IMR-90 (cell line): Measurements from ENCODE around the gene OPTC. TPM values are rescaled to one million over a fixed set of nuclear protein-coding genes. Genes with fewer than 3 reads are reported as not detected.
A peak's percentile ranks its signal among the peaks of the same experiment; 100 is the strongest.

ENCODE experiments used
- ATAC-seq: fragments of 200-7000 bp; cut with Tn5 transposase; 2 replicates; pipeline ENCODE4 v1.9.1; 2020; ENCODE audit warnings: low read depth, mild to moderate bottlenecking, moderate library complexity
- BruUV-seq: library from RNA; stranded (reverse); fragments of 400-500 nt; replicated peaks from 2 replicates; lab custom pipeline; 2021; lab: Mats Ljungman, UMichigan
- CTCF ChIA-PET: fragments of 300-600 bp; formaldehyde crosslinking; extraction: SDS; loops from one replicate; lab custom pipeline; 2021; ENCODE audit warnings: antibody characterized with exemption; lab: Yijun Ruan, JAX
- POLR2A ChIA-PET: fragments of 300-600 bp; sonication (Branson Sonifier 250); formaldehyde crosslinking; loops from one replicate; lab custom pipeline; 2022; ENCODE audit warnings: antibody characterized with exemption; ENCODE audit not compliant: unreplicated experiment; lab: Charles Lee
- DNase-seq: peaks from one replicate; pipeline ENCODE4 v3.0.0; 2013
- H2AFZ ChIP-seq: replicated peaks from 2 replicates; pipeline ENCODE3; 2013; ENCODE audit warnings: low read length, mild to moderate bottlenecking; ENCODE audit not compliant: poor library complexity
- H2AK5ac ChIP-seq: 2 replicates; pipeline ENCODE4 v1.6.1; 2013; ENCODE audit warnings: low read depth, low read length, inconsistent platforms
- H2AK9ac ChIP-seq: replicated peaks from 2 replicates; pipeline ENCODE3; 2013; ENCODE audit warnings: mild to moderate bottlenecking, low read depth, low read length, moderate library complexity; ENCODE audit not compliant: poor library complexity
- H2BK120ac ChIP-seq: 2 replicates; pipeline ENCODE4 v1.6.1; 2013; ENCODE audit warnings: low read depth, low read length, inconsistent platforms
- H2BK15ac ChIP-seq: 3 replicates; pipeline ENCODE4 v1.6.1; 2013; ENCODE audit warnings: low read depth, low read length, inconsistent platforms
- H2BK20ac ChIP-seq: 2 replicates; pipeline ENCODE4 v1.6.1; 2013; ENCODE audit warnings: low read depth, mild to moderate bottlenecking, inconsistent platforms, low read length, moderate library complexity
- H2BK5ac ChIP-seq: 2 replicates; pipeline ENCODE4 v1.6.1; 2013; ENCODE audit warnings: mild to moderate bottlenecking, low read depth, low read length, inconsistent platforms; ENCODE audit not compliant: poor library complexity, severe bottlenecking
- H3K14ac ChIP-seq: replicated peaks from 2 replicates; pipeline ENCODE4 v1.6.1; 2013; ENCODE audit warnings: low read depth, low read length, inconsistent platforms
- H3K18ac ChIP-seq: 2 replicates; pipeline ENCODE4 v1.6.1; 2013; ENCODE audit warnings: low read depth, low read length, control low read depth
- H3K23ac ChIP-seq: 2 replicates; pipeline ENCODE4 v1.6.1; 2013; ENCODE audit warnings: low read depth, low read length, inconsistent platforms
- H3K27ac ChIP-seq: 2 replicates; pipeline ENCODE4 v1.5.1; 2013; ENCODE audit warnings: mild to moderate bottlenecking, control low read depth, low read length; ENCODE audit not compliant: insufficient read depth
- H3K27me3 ChIP-seq: 2 replicates; pipeline ENCODE4 v1.6.1; 2013; ENCODE audit warnings: low read length; ENCODE audit not compliant: control insufficient read depth, insufficient read depth
- H3K36me3 ChIP-seq: 2 replicates; pipeline ENCODE4 v1.6.1; 2013; ENCODE audit warnings: low read length, mixed read lengths; ENCODE audit not compliant: control insufficient read depth, insufficient read depth
- H3K4ac ChIP-seq: 2 replicates; pipeline ENCODE4 v1.6.1; 2013; ENCODE audit warnings: low read depth, low read length, inconsistent platforms
- H3K4me1 ChIP-seq: 2 replicates; pipeline ENCODE4 v1.6.1; 2013; ENCODE audit warnings: low read length, mixed read lengths; ENCODE audit not compliant: control insufficient read depth, insufficient read depth
- H3K4me2 ChIP-seq: 2 replicates; pipeline ENCODE4 v1.6.1; 2013; ENCODE audit warnings: low read depth, mild to moderate bottlenecking, control low read depth, low read length, moderate library complexity
- H3K4me3 ChIP-seq: 2 replicates; pipeline ENCODE4 v1.5.1; 2013; ENCODE audit warnings: low read depth, mild to moderate bottlenecking, control low read depth, low read length, moderate library complexity; ENCODE audit not compliant: insufficient read depth
- H3K56ac ChIP-seq: 2 replicates; pipeline ENCODE4 v1.6.1; 2013; ENCODE audit warnings: low read length, inconsistent platforms; ENCODE audit not compliant: insufficient read depth; ENCODE audit errors: extremely low read depth
- H3K79me1 ChIP-seq, 2 experiments: 2 replicates each; pipeline ENCODE4 v1.6.1; 2013; ENCODE audit warnings: low read length in 2 of 2, inconsistent platforms in 1 of 2, low read depth in 1 of 2
- H3K9ac ChIP-seq: 2 replicates; pipeline ENCODE4 v1.6.1; 2013; ENCODE audit warnings: low read depth, low read length, control low read depth
- H3K9me1 ChIP-seq: 2 replicates; pipeline ENCODE4 v1.6.1; 2013; ENCODE audit warnings: low read length, inconsistent platforms; ENCODE audit not compliant: insufficient read depth
- H3K9me3 ChIP-seq: 2 replicates; pipeline ENCODE4 v1.6.1; 2013; ENCODE audit warnings: low read length; ENCODE audit not compliant: control insufficient read depth, insufficient read depth
- H4K20me1 ChIP-seq: 2 replicates; pipeline ENCODE4 v1.6.1; 2013; ENCODE audit warnings: low read length, inconsistent platforms; ENCODE audit not compliant: insufficient read depth
- H4K5ac ChIP-seq: 2 replicates; pipeline ENCODE4 v1.6.1; 2013; ENCODE audit warnings: mild to moderate bottlenecking, low read depth, low read length, control low read depth
- H4K8ac ChIP-seq, 2 experiments: 2 replicates each; pipeline ENCODE4 v1.6.1; 2013; ENCODE audit warnings: low read depth in 2 of 2, low read length in 2 of 2, control low read depth in 1 of 2, inconsistent platforms in 1 of 2
- H4K91ac ChIP-seq: 2 replicates; pipeline ENCODE4 v1.6.1; 2013; ENCODE audit warnings: low read depth, low read length, inconsistent platforms; ENCODE audit not compliant: insufficient read depth
- CEBPB ChIP-seq: IDR thresholded peaks from 2 replicates; pipeline ENCODE4 v1.6.1; 2012; ENCODE audit warnings: low read depth, low read length, improper control_type of control experiment
- CHD1 ChIP-seq: IDR thresholded peaks from 2 replicates; pipeline ENCODE4 v1.6.1; 2012; ENCODE audit warnings: low read depth, low read length, improper control_type of control experiment
- MAFK ChIP-seq: IDR thresholded peaks from 2 replicates; pipeline ENCODE4 v1.6.1; 2012; ENCODE audit warnings: low read depth, low read length, improper control_type of control experiment
- USF2 ChIP-seq: fragments of 150-350 bp; IDR thresholded peaks from 2 replicates; pipeline ENCODE4 v1.6.1; 2017; ENCODE audit warnings: mild to moderate bottlenecking, antibody characterized with exemption, low read length, low read depth
- WGBS, 2 experiments: methylation state at CpG; one replicate each; pipeline versions ENCODE4 v1.1.5 to v1.1.7; 2013; ENCODE audit warnings: missing lambda C conversion rate in 2 of 2; ENCODE audit not compliant: insufficient read length in 1 of 2; ENCODE audit errors: extremely low coverage in 2 of 2; 5-methylcytosine and 5-hydroxymethylcytosine counted together
- dilution Hi-C: fragments of 300-500 bp; cut with HindIII; formaldehyde crosslinking; loops from one replicate; pipeline ENCODE4 v1.14.3; 2018; ENCODE audit warnings: low sequenced_read_pairs; ENCODE audit not compliant: unreplicated experiment
- in situ Hi-C: fragments of 300-500 bp; cut with MboI; formaldehyde crosslinking; loops from 3 replicates; pipeline ENCODE4 v1.14.3; 2019; ENCODE audit warnings: low sequenced_read_pairs, inconsistent platforms, mixed read lengths
- intact Hi-C: fragments of 100-400 bp; cut with micrococcal nuclease; formaldehyde crosslinking; loops from 2 replicates; pipeline ENCODE4 v1.10.0; 2022
- polyA plus RNA-seq, 3 experiments: library from polyadenylated mRNA; depleted of rRNA; stranded (reverse); fragments of >200 nt; gene quantifications; 2 replicates each; pipeline ENCODE4 v1.2.3, GENCODE V29; 2012; ENCODE audit warnings: low replicate concordance in 1 of 3
- total RNA-seq: library from RNA; depleted of rRNA; stranded (reverse); fragments of >200 nt; gene quantifications from 2 replicates; pipeline ENCODE4 v1.2.3, GENCODE V29; 2012

Gene OPTC
- total and polyA plus RNA-seq, 2 of the 4 experiments (the other 2 are of a cell fraction) = not detected

- H4K20me1 ChIP-seq = no peaks in the 10 kb centered on the region
Observed at GRCh38 chr1:203551550-203551949, 57.6 kb downstream of the OPTC start.

More at GRCh38 chr1:203551550-203551949, 57.6 kb downstream of the OPTC start:
- peak; percentile 54 for DNase-seq
- peaks cover 0 to 18% of the 10 kb centered on the region in 2 experiments; a peak in 2 of 4 replicates for H3K79me1 ChIP-seq
- no peak overlapping the region for H4K8ac ChIP-seq
- BruUV-seq = no TSS peak
- peak overlapping the region; percentile 46; the same call in 1 of the 2 replicates for H3K4ac ChIP-seq
- H2BK15ac ChIP-seq = no peak overlapping the region
- no peak overlapping the region for H3K4me3 ChIP-seq
- H3K36me3 ChIP-seq = no peaks in the 10 kb centered on the region
- dilution Hi-C loops = no loop called here
- no peak overlapping the region for H2AFZ ChIP-seq
- no peak overlapping the region for H3K4me2 ChIP-seq
- no peak for ATAC-seq
- H4K5ac ChIP-seq = no peak overlapping the region
- no peak for TF ChIP-seq CHD1
- TF ChIP-seq MAFK = peak; percentile 47; the same call in 1 of the 2 replicates
- 0 out of 2 replicates have a peak, but pooled peaks have one; percentile 17 for TF ChIP-seq CEBPB
- TF ChIP-seq USF2 = no peak
- no peak overlapping the region for H2AK5ac ChIP-seq
- H2BK20ac ChIP-seq = peak overlapping the region; percentile 1; the same call in 1 of the 2 replicates
- no peak overlapping the region for H3K56ac ChIP-seq
- H3K9me3 ChIP-seq = no peaks in the 10 kb centered on the region
- ChIA-PET CTCF (interaction anchor here (0.9 kb wide), 1 partner anchor 14 kb away, joined by 3 read pairs; no protein-coding TSS in a partner anchor), POLR2A (no interaction called here)
- H3K9ac ChIP-seq = no peak overlapping the region
- H2BK5ac ChIP-seq = no peak overlapping the region
- no peak overlapping the region for H3K14ac ChIP-seq
- no peak overlapping the region for H4K91ac ChIP-seq
- no peak overlapping the region for H3K18ac ChIP-seq
- H3K27ac ChIP-seq = no peak overlapping the region
- no peak overlapping the region for H3K23ac ChIP-seq
- 95% methylated on average over 3 of the region's 5 CpGs; no CpG with 5 or more reads in 1 of the 2 experiments for WGBS, 2 experiments
- no peak overlapping the region for H2AK9ac ChIP-seq
- intact Hi-C loops = no loop called here
- H3K27me3 ChIP-seq = no peaks in the 10 kb centered on the region
- in situ Hi-C loops = no loop called here
- H3K9me1 ChIP-seq = peaks cover 25% of the 10 kb centered on the region
- peaks cover 21% of the 10 kb centered on the region for H3K4me1 ChIP-seq
- H2BK120ac ChIP-seq = peak overlapping the region; percentile 66
